Measurements from ENCODE around the gene GPC3. TPM values are rescaled to one million over a fixed set of nuclear protein-coding genes. Genes with fewer than 3 reads are reported as not detected.
A peak's percentile ranks its signal among the peaks of the same experiment; 100 is the strongest.

The GPC3 gene
- total RNA-seq, 4 donors from 2014 or later = 1.2 to 13.3 (median 8.0) TPM

GRCh38 chrX:133989993-133990392, 4.6 kb upstream of the GPC3 start:
- TF ChIP-seq EP300 (IDR thresholded peaks at IDR 0.05) (no peak), POLR2AphosphoS5 (IDR thresholded peaks at IDR 0.05) (no peak), POLR2A (IDR thresholded peaks at IDR 0.05; ENCODE audit: low read depth) (no peak)
- TF ChIP-seq, protein P1, sequence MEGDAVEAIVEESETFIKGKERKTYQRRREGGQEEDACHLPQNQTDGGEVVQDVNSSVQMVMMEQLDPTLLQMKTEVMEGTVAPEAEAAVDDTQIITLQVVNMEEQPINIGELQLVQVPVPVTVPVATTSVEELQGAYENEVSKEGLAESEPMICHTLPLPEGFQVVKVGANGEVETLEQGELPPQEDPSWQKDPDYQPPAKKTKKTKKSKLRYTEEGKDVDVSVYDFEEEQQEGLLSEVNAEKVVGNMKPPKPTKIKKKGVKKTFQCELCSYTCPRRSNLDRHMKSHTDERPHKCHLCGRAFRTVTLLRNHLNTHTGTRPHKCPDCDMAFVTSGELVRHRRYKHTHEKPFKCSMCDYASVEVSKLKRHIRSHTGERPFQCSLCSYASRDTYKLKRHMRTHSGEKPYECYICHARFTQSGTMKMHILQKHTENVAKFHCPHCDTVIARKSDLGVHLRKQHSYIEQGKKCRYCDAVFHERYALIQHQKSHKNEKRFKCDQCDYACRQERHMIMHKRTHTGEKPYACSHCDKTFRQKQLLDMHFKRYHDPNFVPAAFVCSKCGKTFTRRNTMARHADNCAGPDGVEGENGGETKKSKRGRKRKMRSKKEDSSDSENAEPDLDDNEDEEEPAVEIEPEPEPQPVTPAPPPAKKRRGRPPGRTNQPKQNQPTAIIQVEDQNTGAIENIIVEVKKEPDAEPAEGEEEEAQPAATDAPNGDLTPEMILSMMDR (IDR thresholded peaks at IDR 0.05) = no peak
- Histone ChIP-seq H3K27me3 (peaks cover 0 to 5% (median 2%) of the 10 kb centered on the region in 4 donors), H3K4me3 (no peak overlapping the region), H3K27ac (replicated peaks in 1 of 4) (no peak overlapping the region), H3K36me3 (no peaks in the 10 kb centered on the region), H3K4me1 (peaks cover 0 to 11% (median 7%) of the 10 kb centered on the region in 4 donors), H3K9me3 (no peaks in the 10 kb centered on the region)
- intact Hi-C loops (cut with DNase I) = no loop called here
- no peak for DNase-seq (ENCODE audit: extremely low spot score)
- 56% methylated on average over 1 of the region's 1 CpG for WGBS

DNA sequence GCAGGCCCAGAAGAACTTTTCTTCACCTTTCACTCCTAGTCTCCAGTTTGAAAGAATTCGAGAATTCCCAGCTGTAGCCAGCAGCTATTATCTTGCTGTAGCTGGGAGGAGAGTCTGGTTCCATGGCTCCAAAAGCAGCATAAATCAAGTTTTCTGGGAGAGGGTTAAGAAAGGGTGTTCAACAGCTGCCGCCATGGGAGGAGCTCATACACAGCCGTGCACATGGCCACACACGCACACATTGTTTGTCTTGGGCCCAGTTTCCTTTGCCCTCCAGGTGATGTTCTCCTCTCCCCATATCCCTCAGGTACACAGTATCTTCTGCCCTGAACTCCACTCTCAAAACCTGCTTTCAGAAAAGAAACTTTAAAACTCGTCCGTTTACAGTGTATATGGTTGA, 4.1 kb upstream of the GPC3 start:
- peaks cover 0 to 9% (median 2%) of the 10 kb centered on the region in 4 donors for H3K27me3 ChIP-seq
- intact Hi-C loops (cut with DNase I) = no loop called here
- WGBS = 79% methylated on average over 6 of the region's 6 CpGs
- peaks cover 0 to 16% (median 12%) of the 10 kb centered on the region in 4 donors for H3K4me1 ChIP-seq
- no peak overlapping the region for H3K27ac ChIP-seq (replicated peaks in 1 of 4)
- no peak overlapping the region for H3K4me3 ChIP-seq
- no peak for DNase-seq (ENCODE audit: extremely low spot score)
- TF ChIP-seq, protein P1 (IDR thresholded peaks at IDR 0.05) = no peak
- TF ChIP-seq EP300 (IDR thresholded peaks at IDR 0.05) = no peak
- no peak for TF ChIP-seq POLR2AphosphoS5 (IDR thresholded peaks at IDR 0.05)
- no peak for TF ChIP-seq POLR2A (IDR thresholded peaks at IDR 0.05; ENCODE audit: low read depth)
- H3K9me3 ChIP-seq = no peaks in the 10 kb centered on the region
- H3K36me3 ChIP-seq = no peaks in the 10 kb centered on the region

GRCh38 chrX:133988010-133988409, 2.6 kb upstream of the GPC3 start:
- no peak overlapping the region for H3K4me3 ChIP-seq
- intact Hi-C loops (cut with DNase I) = no loop called here
- peaks cover 0 to 17% (median 6%) of the 10 kb centered on the region in 4 donors for H3K27me3 ChIP-seq
- H3K36me3 ChIP-seq = no peaks in the 10 kb centered on the region
- no peak for DNase-seq (ENCODE audit: extremely low spot score)
- no peaks in the 10 kb centered on the region for H3K9me3 ChIP-seq
- TF ChIP-seq POLR2A (IDR thresholded peaks at IDR 0.05; ENCODE audit: low read depth) = no peak
- peaks cover 0 to 16% (median 14%) of the 10 kb centered on the region in 4 donors for H3K4me1 ChIP-seq
- no peak overlapping the region for H3K27ac ChIP-seq (replicated peaks in 1 of 4)
- 74% methylated on average over 5 of the region's 5 CpGs for WGBS

DNA sequence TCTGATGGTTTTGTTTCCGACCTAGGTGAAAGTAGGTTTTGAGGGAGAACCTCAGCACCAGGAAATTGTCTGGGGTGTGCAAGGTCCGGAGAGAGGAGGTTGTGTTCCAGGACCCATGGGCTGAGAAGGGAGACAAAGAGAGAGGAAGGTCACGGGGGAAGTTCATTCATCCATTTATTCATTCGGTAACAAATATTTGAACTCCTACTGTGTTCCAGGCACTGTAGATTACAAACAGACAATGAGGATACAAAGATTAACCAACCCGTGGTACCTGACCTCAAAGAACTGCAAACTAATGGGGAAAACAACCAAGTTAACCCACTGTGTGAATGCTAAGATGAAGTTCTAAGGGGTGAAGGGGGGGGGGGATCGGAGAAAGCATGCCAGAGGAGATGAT, 1.8 kb upstream of the GPC3 start:
- TF ChIP-seq POLR2A (IDR thresholded peaks at IDR 0.05; ENCODE audit: low read depth) (no peak), EP300 (IDR thresholded peaks at IDR 0.05) (no peak), POLR2AphosphoS5 (IDR thresholded peaks at IDR 0.05) (no peak)
- TF ChIP-seq, protein P1 (IDR thresholded peaks at IDR 0.05) = no peak
- intact Hi-C loops (cut with DNase I) = no loop called here
- Histone ChIP-seq H3K4me3 (no peak overlapping the region), H3K27ac (replicated peaks in 1 of 4) (no peak overlapping the region), H3K27me3 (peaks cover 0 to 17% (median 6%) of the 10 kb centered on the region in 4 donors), H3K9me3 (no peaks in the 10 kb centered on the region), H3K4me1 (peaks cover 0 to 16% (median 14%) of the 10 kb centered on the region in 4 donors), H3K36me3 (no peaks in the 10 kb centered on the region)
- WGBS = 79% methylated on average over 6 of the region's 6 CpGs
- no peak for DNase-seq (ENCODE audit: extremely low spot score)

DNA sequence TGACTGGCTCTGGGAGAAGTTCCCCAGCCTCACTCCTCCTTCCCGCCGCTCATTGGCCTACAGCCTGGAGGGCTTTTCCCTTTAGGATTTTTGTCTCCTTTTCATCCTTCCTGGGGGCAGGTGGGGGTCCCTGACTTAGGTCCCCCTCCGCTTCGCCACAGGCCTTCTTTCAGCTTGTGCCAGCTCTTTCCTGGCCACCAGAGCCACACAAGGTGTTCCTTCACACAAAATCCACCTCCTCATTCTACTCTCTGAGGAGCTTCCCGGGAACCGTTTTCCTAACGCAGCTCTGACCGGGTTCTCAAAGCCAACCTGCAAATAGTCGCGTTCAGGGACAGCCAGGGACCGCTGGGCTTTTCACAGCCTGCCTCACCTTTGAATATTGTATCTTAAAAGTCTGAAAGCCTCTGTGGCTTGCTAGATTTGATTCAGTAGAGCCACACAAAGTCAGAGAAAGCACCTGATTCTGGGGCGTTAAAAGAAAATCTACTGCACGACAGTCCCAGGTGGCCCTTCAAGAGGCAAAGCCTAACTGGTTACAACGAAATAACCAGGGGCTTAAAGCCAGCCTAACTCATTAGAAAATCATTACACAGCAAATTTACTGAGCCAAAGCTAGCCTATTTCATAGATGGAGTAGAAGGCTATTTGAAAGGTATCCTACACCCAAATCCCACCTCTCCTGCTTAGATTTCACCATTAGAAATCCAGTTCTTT, 731 bp upstream of the GPC3 start:
- intact Hi-C loops (cut with DNase I) = no loop called here
- peaks cover 0 to 16% (median 14%) of the 10 kb centered on the region in 4 donors for H3K4me1 ChIP-seq
- H3K9me3 ChIP-seq = no peaks in the 10 kb centered on the region
- no peak for DNase-seq (ENCODE audit: extremely low spot score)
- peak overlapping the region; percentile 46 to 64 (median 46) for H3K4me3 ChIP-seq
- H3K27me3 ChIP-seq = peaks cover 0 to 17% (median 6%) of the 10 kb centered on the region in 4 donors
- no peak overlapping the region for H3K27ac ChIP-seq (replicated peaks in 1 of 4)
- WGBS = 36% methylated on average over 14 of the region's 14 CpGs
- H3K36me3 ChIP-seq = no peaks in the 10 kb centered on the region
- TF ChIP-seq EP300 (IDR thresholded peaks at IDR 0.05) (no peak), POLR2A (IDR thresholded peaks at IDR 0.05; ENCODE audit: low read depth) (no peak), POLR2AphosphoS5 (IDR thresholded peaks at IDR 0.05) (no peak)
- TF ChIP-seq, protein P1 (IDR thresholded peaks at IDR 0.05) = no peak

All from esophagus muscularis mucosa (tissue), 4 donors.